GM21367 (cell line): Measurements from ENCODE around the gene PLAC9.
A peak's percentile ranks its signal among the peaks of the same experiment; 100 is the strongest.

Experiments used
- ATAC-seq: cut with Tn5 transposase; IDR thresholded peaks from one replicate; pipeline ENCODE4 v1.9.1; 2021; ENCODE audit not compliant: unreplicated experiment

PLAC9 gene

DNA sequence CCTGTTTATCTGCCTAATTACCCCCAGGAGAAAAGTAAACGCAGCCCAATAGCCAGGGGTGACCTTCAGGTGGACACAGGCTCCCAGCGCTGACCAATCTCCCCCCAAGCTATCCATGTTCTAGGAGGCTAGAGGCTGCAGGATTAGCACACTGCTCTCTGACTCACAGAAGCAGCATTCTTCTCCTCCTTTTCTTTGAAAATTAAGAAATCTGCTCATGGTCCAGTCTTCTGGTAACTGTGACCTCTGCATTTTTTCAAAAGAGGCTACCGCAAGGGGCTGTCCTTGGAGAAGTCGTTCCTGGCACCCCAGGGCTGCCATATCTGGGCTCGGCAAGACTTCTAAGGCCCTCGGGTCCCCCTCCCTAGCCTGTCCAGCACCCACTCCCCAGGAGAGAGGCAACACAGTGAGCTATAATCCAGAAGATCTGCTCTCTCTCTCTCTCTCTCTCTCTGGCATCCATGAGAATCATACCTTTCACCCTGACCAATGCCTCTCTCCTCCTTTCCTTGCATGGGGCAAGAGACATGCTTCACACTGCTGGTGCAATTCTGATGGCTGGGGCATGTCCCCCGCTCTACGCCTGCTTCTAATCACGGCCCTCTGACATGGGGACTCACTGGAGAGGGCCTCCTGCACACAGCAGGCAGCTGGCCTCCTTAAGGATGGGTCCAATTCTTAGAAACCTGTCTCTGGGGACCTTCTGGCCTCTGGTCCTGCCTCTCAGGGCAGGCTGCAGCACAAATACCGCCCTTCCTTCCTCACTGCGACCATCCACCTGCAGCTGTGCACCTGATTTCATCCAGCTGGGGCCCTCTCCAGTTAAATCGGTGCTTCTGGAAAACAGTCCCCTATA is 45.5 kb downstream of the PLAC9 start:
- no peak for ATAC-seq

DNA sequence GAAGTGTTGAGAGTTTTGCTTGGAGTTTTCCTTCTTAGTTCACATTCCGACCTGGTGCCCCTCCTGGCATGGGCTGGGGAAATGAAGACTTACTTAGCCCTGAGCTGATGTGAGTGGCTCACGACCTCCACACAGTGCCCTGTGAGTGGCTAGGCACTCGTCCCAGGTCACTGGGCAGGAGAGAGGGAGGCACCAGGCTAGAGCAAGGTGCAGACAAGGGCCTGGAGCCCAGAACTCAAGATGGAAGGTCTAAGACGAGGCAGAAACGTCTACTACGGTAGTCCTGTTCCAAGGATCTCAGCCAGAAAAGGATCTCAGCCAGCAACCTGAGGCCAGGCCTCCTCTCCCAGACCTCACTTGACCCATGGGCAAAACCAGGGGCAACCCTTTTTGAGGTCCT is 50.5 kb downstream of the PLAC9 start:
- ATAC-seq, result no peak

DNA sequence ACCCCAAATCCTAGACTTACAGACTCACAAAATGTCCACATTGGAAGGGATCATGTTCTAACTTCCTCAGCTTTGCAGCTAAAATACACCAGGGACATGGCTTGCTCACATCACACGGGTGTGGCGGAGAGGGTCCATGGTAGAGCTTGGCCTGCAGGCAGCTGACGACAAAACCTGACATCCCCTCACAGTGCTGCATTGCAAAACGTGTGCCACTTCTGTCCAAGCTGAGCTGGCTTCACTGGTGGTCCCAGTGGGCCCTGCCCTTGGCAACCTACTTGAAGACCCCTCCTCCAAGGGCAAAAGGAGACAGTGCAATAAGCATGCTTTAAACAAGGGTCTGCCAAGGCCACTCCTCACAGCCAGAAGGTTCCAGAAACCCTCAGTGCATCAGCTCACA is 50.9 kb downstream of the PLAC9 start:
- no peak for ATAC-seq

DNA sequence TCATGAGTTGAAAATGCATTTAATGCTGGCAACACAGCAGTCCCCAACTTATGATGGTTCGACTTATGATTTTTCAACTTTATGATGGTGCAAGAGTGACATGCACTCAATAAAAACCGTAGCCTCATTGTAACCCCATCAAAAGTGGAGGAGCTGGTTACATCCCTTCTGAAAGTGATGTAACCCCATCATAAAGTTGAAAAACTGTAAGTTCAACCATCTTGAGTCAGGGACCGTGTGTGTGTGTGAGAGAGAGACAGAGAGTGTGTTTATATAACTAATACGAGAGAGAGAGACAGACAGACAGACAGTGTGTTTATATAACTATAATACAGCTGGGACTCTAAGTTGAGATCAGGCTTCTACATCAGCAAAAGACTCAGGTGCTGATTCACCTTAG is 51.8 kb downstream of the PLAC9 start:
- ATAC-seq, result no peak

DNA sequence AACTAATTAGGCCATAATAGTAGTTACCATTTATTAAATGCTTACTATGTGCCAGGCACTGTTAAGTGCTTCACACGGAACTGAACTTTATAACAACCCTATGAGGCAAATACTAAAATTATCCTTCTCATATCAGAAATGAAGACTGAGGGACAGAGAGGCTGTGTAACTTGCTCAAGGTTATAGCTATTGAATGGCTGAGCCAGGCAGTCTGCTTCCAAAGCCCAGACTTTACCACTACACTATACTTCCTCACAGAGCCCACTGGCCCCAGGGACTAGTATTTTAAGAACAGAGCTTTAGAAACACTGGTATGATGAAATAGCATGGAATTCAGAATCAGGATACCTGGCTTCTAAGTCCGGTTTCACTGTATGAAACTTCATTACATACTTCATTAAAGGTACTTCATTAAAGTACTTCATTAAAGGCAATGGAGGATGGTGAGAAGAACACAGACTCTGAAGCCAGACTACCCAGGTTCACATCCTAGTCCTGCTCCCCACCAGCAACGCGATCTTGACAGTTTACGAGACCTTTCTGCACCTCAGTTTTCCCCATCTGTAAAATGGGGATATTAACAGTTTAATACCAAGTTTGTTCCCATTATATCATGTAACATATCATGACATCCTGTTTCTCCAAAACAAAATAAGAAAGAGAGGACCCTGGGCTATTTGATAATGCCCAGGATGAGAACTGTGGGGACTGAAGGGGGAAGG is 53.2 kb downstream of the PLAC9 start:
- ATAC-seq, result no peak

DNA sequence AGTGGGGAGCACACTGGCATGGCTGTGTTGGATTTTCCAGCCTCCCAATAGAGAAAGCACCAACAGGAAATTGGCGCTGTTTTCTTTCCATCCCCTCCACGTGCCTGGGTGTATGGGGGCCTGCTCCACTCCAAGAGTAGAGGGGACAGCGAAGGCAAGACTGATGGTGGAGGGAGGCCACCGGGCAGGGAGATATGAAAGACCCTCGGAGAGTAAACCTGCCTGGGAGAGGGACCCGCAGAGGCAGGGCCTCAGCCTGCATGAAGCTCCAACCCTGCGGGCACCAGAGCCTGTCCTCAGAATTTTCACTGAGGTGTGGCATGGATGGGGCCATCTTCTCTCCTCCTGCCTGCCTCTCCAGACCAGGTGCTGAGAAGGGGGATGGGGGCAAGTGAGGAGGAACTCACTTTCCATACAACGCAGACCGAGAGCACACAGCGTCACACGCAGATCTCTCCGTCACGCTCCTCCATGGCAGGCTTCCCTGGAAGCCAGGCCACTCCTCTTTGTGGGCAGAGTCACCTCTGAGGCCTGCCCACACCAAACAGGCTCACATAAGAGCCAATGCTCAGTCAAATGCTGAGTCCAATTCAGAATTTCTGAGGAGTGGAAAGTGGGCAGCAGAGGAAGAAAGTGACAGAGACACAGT is 54.0 kb downstream of the PLAC9 start:
- no peak for ATAC-seq

DNA sequence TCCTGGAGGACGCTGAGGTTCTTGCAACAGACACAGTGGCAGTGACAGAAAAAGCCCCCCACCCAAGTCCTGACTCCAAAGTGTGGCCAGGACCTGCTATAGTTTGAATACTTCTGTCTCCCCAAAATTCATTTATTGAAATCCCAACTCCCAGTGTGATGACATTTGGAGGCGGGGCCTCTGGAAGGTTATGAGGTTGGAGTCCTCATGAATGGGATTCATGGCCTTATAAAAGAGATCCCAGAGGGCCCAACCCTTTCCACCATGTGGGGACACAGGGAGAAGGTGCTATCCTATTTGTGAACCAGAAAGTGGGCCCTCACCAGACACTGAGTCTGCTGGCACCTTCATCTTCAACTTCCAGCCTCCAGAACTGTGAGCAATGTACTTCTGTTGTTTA is 54.5 kb downstream of the PLAC9 start:
- ATAC-seq, result no peak

DNA sequence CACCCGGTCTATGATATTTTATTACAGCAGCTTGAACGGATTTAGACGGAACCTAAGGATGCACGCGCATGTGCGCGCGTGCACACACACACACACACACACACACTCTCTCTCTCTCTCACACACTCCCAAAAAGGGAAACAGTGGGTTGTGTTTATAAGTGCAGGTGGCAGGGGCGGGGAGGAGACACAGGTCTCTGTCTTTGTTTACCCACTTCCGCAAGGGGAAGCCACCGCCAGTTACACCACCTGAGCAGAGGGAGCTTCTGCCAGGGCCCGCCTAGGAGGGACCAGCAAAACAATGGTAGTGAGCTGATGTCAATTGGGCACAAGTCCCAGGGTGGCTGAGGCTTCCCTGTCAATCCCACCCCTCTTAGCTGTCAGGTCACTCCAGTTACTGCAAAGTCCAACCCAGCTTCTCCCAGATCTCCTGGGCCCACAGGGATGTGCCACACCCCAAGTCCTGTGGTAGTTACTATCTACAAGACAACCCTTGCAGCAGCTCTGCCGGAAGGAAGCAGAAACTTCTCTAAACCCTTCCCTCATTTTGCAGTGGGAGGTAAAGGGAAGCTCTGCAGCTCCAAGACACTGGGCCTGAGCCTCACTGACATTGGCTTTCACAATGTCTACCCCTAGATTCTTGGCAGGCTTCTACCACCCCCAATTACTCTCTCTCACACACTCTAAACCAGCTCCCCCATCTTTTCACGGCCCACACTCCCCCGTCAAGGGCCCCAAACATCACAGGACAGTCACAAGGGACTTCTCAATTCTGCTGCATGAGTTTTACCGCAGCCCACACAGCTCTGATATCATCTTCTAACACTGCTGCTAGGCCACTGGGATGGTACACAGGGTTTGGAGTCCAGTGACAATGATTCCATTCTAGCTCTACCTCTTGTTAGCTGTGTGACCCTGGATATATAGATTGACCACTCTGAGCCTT is 55.2 kb downstream of the PLAC9 start:
- peak; percentile 88 for ATAC-seq

DNA sequence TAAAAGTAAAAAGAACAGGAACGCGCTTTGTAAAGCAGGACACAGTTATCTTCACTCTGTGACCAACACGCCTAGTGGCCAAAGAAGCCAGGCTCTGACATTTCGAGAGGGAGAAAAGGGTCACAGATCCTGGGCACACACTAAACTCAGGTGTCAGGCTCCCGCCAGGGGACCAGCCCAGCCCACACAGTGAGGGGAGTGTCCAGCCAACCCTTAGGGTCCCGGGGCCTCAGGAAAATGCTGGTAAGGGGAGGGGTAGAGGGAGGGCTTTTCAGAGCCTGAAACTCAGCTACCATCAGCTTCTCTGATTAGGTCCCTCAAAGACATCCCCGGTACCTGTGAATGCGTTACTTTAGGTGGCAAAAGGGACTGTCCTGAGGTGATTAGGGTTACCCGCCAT is 56.2 kb downstream of the PLAC9 start:
- ATAC-seq, result no peak

DNA sequence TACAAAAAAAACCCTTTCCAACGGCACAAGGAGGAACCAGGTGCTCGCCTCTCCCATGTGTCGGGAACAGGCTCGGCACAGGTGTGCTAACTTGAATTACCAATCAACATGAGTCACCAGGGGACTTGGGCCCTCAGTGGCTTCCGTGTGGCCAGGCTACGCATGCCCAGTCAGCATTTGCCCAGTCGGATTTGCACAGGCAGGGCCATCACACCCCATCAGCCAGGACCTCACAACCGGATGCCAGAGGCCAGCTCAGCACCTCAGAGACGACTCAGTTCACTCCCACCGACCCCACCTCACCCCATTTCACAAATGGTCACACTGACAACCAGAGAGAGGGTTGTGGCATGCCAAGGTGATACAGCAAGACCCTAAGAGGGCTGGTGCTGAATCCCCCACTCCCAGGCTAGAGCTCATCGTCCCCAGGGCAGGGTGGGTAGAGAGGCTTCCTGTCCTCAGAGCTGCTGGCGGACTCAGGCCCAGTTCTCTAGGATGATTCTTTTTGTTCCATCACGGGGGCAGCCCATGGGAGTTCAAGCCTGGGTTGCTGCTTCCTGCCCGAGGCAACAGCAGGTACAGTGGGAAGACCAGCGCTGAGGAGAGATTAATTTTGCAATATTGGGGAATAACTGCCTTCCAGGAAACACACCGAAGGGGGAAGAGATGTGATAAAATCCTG is 59.2 kb downstream of the PLAC9 start:
- no peak for ATAC-seq

DNA sequence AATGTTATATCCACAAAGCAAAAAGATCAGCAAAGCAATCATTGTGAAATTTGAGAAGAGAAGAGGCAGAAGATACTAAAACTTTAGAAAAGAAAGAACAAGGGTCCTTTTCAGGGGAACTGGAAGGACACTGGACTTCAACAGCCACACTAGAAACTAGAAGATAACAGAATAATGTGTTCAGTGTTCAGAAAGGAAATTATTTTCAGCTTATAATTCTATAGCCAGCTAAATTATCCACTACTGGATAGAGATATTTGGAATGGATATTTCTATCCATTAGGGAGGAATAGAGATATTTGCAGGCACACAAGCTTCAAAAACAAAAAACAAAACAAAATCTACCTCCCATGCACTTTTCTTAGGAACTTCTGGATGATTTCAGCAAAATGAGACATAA is 60.0 kb downstream of the PLAC9 start:
- ATAC-seq, result no peak

DNA sequence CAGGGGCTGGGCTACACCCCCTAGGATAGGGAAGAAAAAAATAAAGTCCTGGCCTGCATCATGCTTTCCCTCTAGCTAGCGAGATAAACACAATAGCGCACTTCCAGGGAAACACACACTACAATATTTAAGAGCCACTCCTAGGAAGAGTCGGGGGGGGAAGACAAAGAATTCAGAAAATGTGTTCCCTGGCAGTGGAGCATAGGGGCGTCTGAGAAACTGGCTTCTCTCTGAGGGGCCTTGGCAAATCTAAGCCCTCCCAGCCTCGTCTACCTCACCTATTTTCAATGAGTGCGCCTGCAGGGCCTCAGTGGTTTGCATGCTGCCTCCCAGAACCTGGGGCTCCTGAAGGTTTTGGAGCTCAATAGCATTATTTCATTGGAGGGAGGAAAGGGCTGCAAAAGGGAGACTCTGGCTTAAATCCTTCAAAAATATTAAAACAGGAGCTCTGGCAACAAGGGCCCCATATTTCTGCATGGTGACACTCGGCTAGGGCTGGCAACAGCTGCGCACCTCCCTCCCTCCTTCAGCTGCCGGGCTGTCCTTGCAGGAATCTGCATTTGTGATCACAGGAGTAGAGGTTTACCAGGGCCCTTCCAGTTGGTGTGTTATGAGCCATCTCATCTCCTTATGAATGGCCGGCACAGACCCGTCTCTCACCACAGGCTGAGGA is 62.0 kb downstream of the PLAC9 start:
- no peak for ATAC-seq
